Measurements from ENCODE around the gene HMCES. TPM values are rescaled to one million over a fixed set of nuclear protein-coding genes. Genes with fewer than 3 reads are reported as not detected.
A peak's percentile ranks its signal among the peaks of the same experiment; 100 is the strongest.

HMCES gene
- total RNA-seq, 4 donors from 2014 or later = 11.3 to 32.6 (median 23.9) TPM

- intact Hi-C loops (cut with DNase I; ENCODE audit: low total_unique reads) (no loop called here), in situ Hi-C loops (cut with MboI; ENCODE audit: low pct_ligation_motif_present in 1 of 4, low pct_unique_long_range_greater_than_20kb in 1 of 4, low sequenced_read_pairs in 3 of 4) (no loop called here)
- WGBS, 2 donors (ENCODE audit: low coverage in 1 of 2) = 89 to 94% methylated on average over 2 of the region's 2 CpGs
- Histone ChIP-seq H3K9me3 (no peaks in the 10 kb centered on the region), H3K36me3 (peaks cover 0 to 14% (median under 1%) of the 10 kb centered on the region in 4 donors), H3K27ac (peak overlapping the region in 3 of 4 donors; percentile 13 to 95 (median 92)), H3K4me1 (peaks cover 16 to 39% (median 21%) of the 10 kb centered on the region in 4 donors), H3K27me3 (no peaks in the 10 kb centered on the region), H3K4me3 (peak overlapping the region in 2 of 4 donors; percentile 88 to 89)
- DNase-seq = no peak
- no peak for TF ChIP-seq EP300 (IDR thresholded peaks at IDR 0.05; ENCODE audit: low read depth)
- TF ChIP-seq POLR2AphosphoS5 (IDR thresholded peaks at IDR 0.05) = no peak
- TF ChIP-seq CTCF (IDR thresholded peaks at IDR 0.05) = no peak
- TF ChIP-seq POLR2A (IDR thresholded peaks at IDR 0.05) = no peak
Measured at GRCh38 chr3:129280183-129280582, 1.5 kb downstream of the HMCES start.

GRCh38 chr3:129281726-129282125 lies 3.1 kb downstream of the HMCES start:
- no peak for DNase-seq
- intact Hi-C loops (cut with DNase I; ENCODE audit: low total_unique reads) = no loop called here

GRCh38 chr3:129282727-129283327 lies 4.2 kb downstream of the HMCES start:
- Histone ChIP-seq H3K9me3 (no peaks in the 10 kb centered on the region), H3K4me1 (peaks cover 12 to 36% (median 17%) of the 10 kb centered on the region in 4 donors), H3K27me3 (no peaks in the 10 kb centered on the region), H3K36me3 (no peaks in the 10 kb centered on the region), H3K27ac (peak overlapping the region in 2 of 4 donors; percentile 23 to 47), H3K4me3 (no peak overlapping the region)
- peak in 1 of 3 donors; percentile 40 for TF ChIP-seq POLR2AphosphoS5 (IDR thresholded peaks at IDR 0.05)
- TF ChIP-seq POLR2A (IDR thresholded peaks at IDR 0.05) = no peak
- TF ChIP-seq CTCF (IDR thresholded peaks at IDR 0.05) = no peak
- no peak for DNase-seq
- WGBS, 2 donors (ENCODE audit: low coverage in 1 of 2) = 49 to 100% methylated on average over 2 to 6 of the region's 6 CpGs
- in situ Hi-C loops (cut with MboI; ENCODE audit: low pct_ligation_motif_present in 1 of 4, low pct_unique_long_range_greater_than_20kb in 1 of 4, low sequenced_read_pairs in 3 of 4) (no loop called here), intact Hi-C loops (cut with DNase I; ENCODE audit: low total_unique reads) (no loop called here)

More at GRCh38 chr3:129281726-129282125, 3.1 kb downstream of the HMCES start:
- H3K9me3 ChIP-seq = no peaks in the 10 kb centered on the region
- H3K27ac ChIP-seq = peak overlapping the region in 2 of 4 donors; percentile 23 to 65
- no peak overlapping the region for H3K4me3 ChIP-seq
- in situ Hi-C loops (cut with MboI; ENCODE audit: low pct_ligation_motif_present in 1 of 4, low pct_unique_long_range_greater_than_20kb in 1 of 4, low sequenced_read_pairs in 3 of 4) = no loop called here
- 67 to 70% methylated on average over 1 to 5 of the region's 5 CpGs for WGBS, 2 donors (ENCODE audit: low coverage in 1 of 2)
- H3K4me1 ChIP-seq = peaks cover 16 to 39% (median 21%) of the 10 kb centered on the region in 4 donors
- H3K36me3 ChIP-seq = no peaks in the 10 kb centered on the region
- TF ChIP-seq EP300 (IDR thresholded peaks at IDR 0.05; ENCODE audit: low read depth) (no peak), POLR2AphosphoS5 (IDR thresholded peaks at IDR 0.05) (no peak), CTCF (IDR thresholded peaks at IDR 0.05) (no peak), POLR2A (IDR thresholded peaks at IDR 0.05) (no peak)
- H3K27me3 ChIP-seq = no peaks in the 10 kb centered on the region

- peaks cover 0 to 17% (median 4%) of the 10 kb centered on the region in 4 donors for H3K36me3 ChIP-seq
- in situ Hi-C loops (cut with MboI; ENCODE audit: low pct_ligation_motif_present in 1 of 4, low pct_unique_long_range_greater_than_20kb in 1 of 4, low sequenced_read_pairs in 3 of 4) (no loop called here), intact Hi-C loops (cut with DNase I; ENCODE audit: low total_unique reads) (no loop called here)
- peaks cover 0 to 15% (median 4%) of the 10 kb centered on the region in 4 donors for H3K4me1 ChIP-seq
- H3K4me3 ChIP-seq = no peak overlapping the region
- H3K9me3 ChIP-seq = no peaks in the 10 kb centered on the region
- DNase-seq = no peak
- H3K27ac ChIP-seq = no peak overlapping the region
- TF ChIP-seq CTCF (IDR thresholded peaks at IDR 0.05) (no peak), POLR2A (IDR thresholded peaks at IDR 0.05) (no peak), EP300 (IDR thresholded peaks at IDR 0.05; ENCODE audit: low read depth) (no peak), POLR2AphosphoS5 (IDR thresholded peaks at IDR 0.05) (no peak)
- 88% methylated on average over 2 of the region's 2 CpGs; no CpG with 5 or more reads in 1 of the 2 donors for WGBS, 2 donors (ENCODE audit: low coverage in 1 of 2)
- H3K27me3 ChIP-seq = no peaks in the 10 kb centered on the region
Measured at GRCh38 chr3:129286081-129286480, 7.4 kb downstream of the HMCES start.
